ENCODE results near the gene PFDN1.

PFDN1 gene

GRCh38 chr5:140324041-140324600 is 21.2 kb upstream of the PFDN1 start:
- DNase-seq (ENCODE audit: low read depth, low spot score), result no peak
- no peak overlapping the region for H3K4me3 ChIP-seq (ENCODE audit: low read depth, low read length)
- in situ Hi-C loops (cut with HindIII; ENCODE audit: low sequenced_read_pairs), result no loop called here
- TF ChIP-seq CTCF (IDR thresholded peaks at IDR 0.05; ENCODE audit: low read depth, low read length), result no peak

DNA sequence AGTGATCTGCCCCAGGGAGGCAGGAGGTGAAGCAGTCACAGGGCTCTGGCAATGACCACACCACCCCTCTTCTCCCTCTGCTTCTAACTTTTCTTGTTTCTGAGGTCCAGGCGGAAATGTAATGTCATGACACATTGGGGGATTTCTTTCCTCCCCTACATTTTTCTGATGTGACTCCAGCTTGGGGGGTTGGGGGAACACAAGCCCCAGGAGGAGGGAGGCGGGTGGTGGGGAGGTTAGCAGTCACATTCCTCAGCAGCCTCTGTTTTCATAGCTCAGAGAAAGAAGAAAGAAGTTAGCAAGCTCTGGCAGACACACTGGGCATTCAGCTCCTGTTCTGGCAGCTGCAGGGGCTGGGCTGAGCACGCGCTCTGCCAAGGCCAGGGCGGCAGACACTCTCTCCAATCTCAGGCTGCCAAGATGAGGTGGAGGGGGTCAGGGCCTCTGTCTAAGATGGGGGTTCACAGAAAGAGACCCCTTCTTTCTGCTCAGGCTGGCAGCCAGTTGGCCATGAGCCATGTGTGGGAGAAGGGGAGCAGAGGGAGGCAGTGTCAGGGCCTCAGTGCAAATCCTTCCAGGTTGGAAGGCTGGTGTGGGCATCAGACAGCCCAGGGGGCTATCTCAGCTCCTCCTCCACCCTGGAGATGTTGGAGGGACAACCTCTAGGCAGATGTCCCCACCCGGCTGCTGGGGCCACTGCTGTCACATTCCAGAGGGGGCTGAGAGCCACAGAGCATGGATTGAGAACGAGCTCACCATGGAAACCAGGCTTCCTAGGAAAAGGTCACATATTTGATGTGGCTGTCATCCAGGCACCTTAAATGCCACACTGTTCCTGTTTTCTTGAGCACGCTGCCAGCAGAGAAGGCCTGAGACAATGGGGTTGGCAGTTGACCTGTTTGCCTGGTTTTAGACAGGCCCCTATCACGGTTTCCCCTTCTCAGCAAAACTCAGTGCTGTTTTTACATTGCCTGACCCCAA is 20.1 kb upstream of the PFDN1 start:
- TF ChIP-seq CTCF (IDR thresholded peaks at IDR 0.05; ENCODE audit: low read depth, low read length), result no peak
- peak; percentile 94 for DNase-seq (ENCODE audit: low read depth, low spot score)
- in situ Hi-C loops (cut with HindIII; ENCODE audit: low sequenced_read_pairs), result no loop called here
- H3K4me3 ChIP-seq (ENCODE audit: low read depth, low read length), result no peak overlapping the region

GRCh38 chr5:140321796-140322195 is 18.9 kb upstream of the PFDN1 start:
- in situ Hi-C loops (cut with HindIII; ENCODE audit: low sequenced_read_pairs), result no loop called here

GRCh38 chr5:140319833-140320232 is 16.9 kb upstream of the PFDN1 start:
- no peak for DNase-seq (ENCODE audit: low read depth, low spot score)
- in situ Hi-C loops (cut with HindIII; ENCODE audit: low sequenced_read_pairs), result no loop called here
- no peak for TF ChIP-seq CTCF (IDR thresholded peaks at IDR 0.05; ENCODE audit: low read depth, low read length)
- no peak overlapping the region for H3K4me3 ChIP-seq (ENCODE audit: low read depth, low read length)

More at GRCh38 chr5:140321796-140322195, 18.9 kb upstream of the PFDN1 start:
- no peak for DNase-seq (ENCODE audit: low read depth, low spot score)
- H3K4me3 ChIP-seq (ENCODE audit: low read depth, low read length), result no peak overlapping the region
- no peak for TF ChIP-seq CTCF (IDR thresholded peaks at IDR 0.05; ENCODE audit: low read depth, low read length)

DNA sequence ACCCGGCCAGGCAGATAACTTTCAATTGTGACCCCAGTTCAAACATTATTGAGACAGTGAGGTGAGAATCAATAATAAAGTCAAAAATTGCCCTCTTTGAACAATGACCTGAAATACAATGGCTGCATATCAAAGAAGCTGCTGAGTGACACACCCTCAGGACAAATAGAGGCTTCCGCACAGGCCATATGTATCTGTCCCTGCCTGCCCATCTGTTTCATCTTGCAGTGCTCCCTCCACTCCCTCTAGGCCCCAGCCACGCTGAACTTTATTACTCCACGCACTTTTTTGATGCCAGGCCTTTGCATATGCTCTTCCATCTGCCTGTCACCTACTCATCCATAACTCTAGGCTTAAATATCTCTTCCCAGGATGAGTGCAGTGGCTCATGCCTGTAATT is 15.9 kb upstream of the PFDN1 start:
- in situ Hi-C loops (cut with HindIII; ENCODE audit: low sequenced_read_pairs), result no loop called here
- no peak overlapping the region for H3K4me3 ChIP-seq (ENCODE audit: low read depth, low read length)
- DNase-seq (ENCODE audit: low read depth, low spot score), result no peak
- TF ChIP-seq CTCF (IDR thresholded peaks at IDR 0.05; ENCODE audit: low read depth, low read length), result no peak

- peak; percentile 61 for DNase-seq (ENCODE audit: low read depth, low spot score)
- H3K4me3 ChIP-seq (ENCODE audit: low read depth, low read length), result no peak overlapping the region
- in situ Hi-C loops (cut with HindIII; ENCODE audit: low sequenced_read_pairs), result no loop called here
- TF ChIP-seq CTCF (IDR thresholded peaks at IDR 0.05; ENCODE audit: low read depth, low read length), result no peak
These were observed 15.0 kb upstream of the PFDN1 start for GRCh38 chr5:140317859-140318258.
